Measurements from ENCODE around the gene POMGNT1.

The POMGNT1 gene

GRCh38 chr1:46181343-46182260 is 16.6 kb downstream of the POMGNT1 start:
- FAIRE-seq: no peak

- no peak for FAIRE-seq
These were observed 18.1 kb downstream of the POMGNT1 start for GRCh38 chr1:46180082-46180616.

- FAIRE-seq: peak; percentile 69
These were observed 18.8 kb downstream of the POMGNT1 start for GRCh38 chr1:46179138-46180081.

GRCh38 chr1:46176211-46176865 is 21.9 kb downstream of the POMGNT1 start, which contains the start of gene P3R3URF:
Gene P3R3URF, minus strand, starts transcription at chr1:46176488. Its CDS starts 17 bp downstream, at chr1:46176471.
- FAIRE-seq: no peak

- FAIRE-seq: no peak
These were observed 23.0 kb downstream of the POMGNT1 start for GRCh38 chr1:46175243-46175642.

GRCh38 chr1:46174448-46175231 is 23.6 kb downstream of the POMGNT1 start, which contains the start of gene TSPAN1:
Gene TSPAN1, plus strand, starts transcription at chr1:46175087. Its CDS starts 6,021 bp downstream, at chr1:46181108.
- FAIRE-seq: no peak

- no peak for FAIRE-seq
These were observed 24.8 kb downstream of the POMGNT1 start for GRCh38 chr1:46173361-46173856.

- FAIRE-seq: no peak
These were observed 25.9 kb downstream of the POMGNT1 start for GRCh38 chr1:46172321-46172720.

GRCh38 chr1:46171871-46172270 is 26.4 kb downstream of the POMGNT1 start:
- no peak for FAIRE-seq

- FAIRE-seq: no peak
These were observed 26.9 kb downstream of the POMGNT1 start for GRCh38 chr1:46171351-46171750.

GRCh38 chr1:46169811-46170454 is 28.3 kb downstream of the POMGNT1 start:
- no peak for FAIRE-seq

GRCh38 chr1:46168477-46168876 is 29.8 kb downstream of the POMGNT1 start:
- FAIRE-seq: no peak

GRCh38 chr1:46166521-46167462 is 31.4 kb downstream of the POMGNT1 start:
- no peak for FAIRE-seq

GRCh38 chr1:46160212-46160611 is 38.0 kb downstream of the POMGNT1 start:
- no peak for FAIRE-seq

GRCh38 chr1:46159516-46159915 is 38.7 kb downstream of the POMGNT1 start:
- no peak for FAIRE-seq

GRCh38 chr1:46158312-46159281 is 39.6 kb downstream of the POMGNT1 start:
- FAIRE-seq: no peak

GRCh38 chr1:46157916-46158311 is 40.3 kb downstream of the POMGNT1 start:
- no peak for FAIRE-seq

GRCh38 chr1:46153732-46154131 is 44.5 kb downstream of the POMGNT1 start:
- no peak for FAIRE-seq
